Activated gamma-delta T cell treated with Interleukin-2 at 50 U/mL for 16 hours (primary cell): ENCODE data around the gene GPX2.
A peak's percentile ranks its signal among the peaks of the same experiment; 100 is the strongest.

Experiments used
- DNase-seq: peaks from one replicate; pipeline ENCODE4 v3.0.0-alpha.2; 2020

GPX2 gene

GRCh38 chr14:64942531-64943111 is at the start of gene GPX2:
Gene GPX2 (minus strand): TSS chr14:64942745. CDS start chr14:64942726, 19 bp downstream.
- no peak for DNase-seq

GRCh38 chr14:64990939-64991338 is 48.4 kb upstream of the GPX2 start:
- DNase-seq: no peak

GRCh38 chr14:64990296-64990695 is 47.8 kb upstream of the GPX2 start:
- DNase-seq: no peak

GRCh38 chr14:64987438-64987767 is 44.9 kb upstream of the GPX2 start:
- DNase-seq: no peak

- DNase-seq: peak; percentile 90
Measured at GRCh38 chr14:64986648-64987437, 44.3 kb upstream of the GPX2 start, which contains the start of gene FNTB. Gene FNTB (plus strand): TSS chr14:64986895. CDS start chr14:64986954, 59 bp downstream.

GRCh38 chr14:64983439-64984310 is 41.1 kb upstream of the GPX2 start:
- peak; percentile 31 for DNase-seq

GRCh38 chr14:64979336-64980074 is 37.0 kb upstream of the GPX2 start:
- no peak for DNase-seq

- no peak for DNase-seq
Measured at GRCh38 chr14:64974563-64974962, 32.0 kb upstream of the GPX2 start.

- no peak for DNase-seq
Measured at GRCh38 chr14:64973826-64974225, 31.3 kb upstream of the GPX2 start.

- no peak for DNase-seq
Measured at GRCh38 chr14:64973026-64973442, 30.5 kb upstream of the GPX2 start.

- peak; percentile 24 for DNase-seq
Measured at GRCh38 chr14:64971943-64972791, 29.6 kb upstream of the GPX2 start, which contains the start of gene RAB15. Gene RAB15 (minus strand): TSS chr14:64972336. CDS start chr14:64972076, 260 bp downstream.

- no peak for DNase-seq
Measured at GRCh38 chr14:64971491-64971942, 29.0 kb upstream of the GPX2 start.

GRCh38 chr14:64970776-64971477 is 28.4 kb upstream of the GPX2 start:
- DNase-seq: no peak

GRCh38 chr14:64970041-64970440 is 27.5 kb upstream of the GPX2 start:
- DNase-seq: no peak

GRCh38 chr14:64968651-64969050 is 26.1 kb upstream of the GPX2 start:
- DNase-seq: no peak

- no peak for DNase-seq
Measured at GRCh38 chr14:64968167-64968566, 25.6 kb upstream of the GPX2 start.

- no peak for DNase-seq
Measured at GRCh38 chr14:64966976-64967375, 24.4 kb upstream of the GPX2 start.

GRCh38 chr14:64965356-64966000 is 22.9 kb upstream of the GPX2 start:
- DNase-seq: no peak

GRCh38 chr14:64963611-64964010 is 21.1 kb upstream of the GPX2 start:
- DNase-seq: no peak

GRCh38 chr14:64960762-64961276 is 18.3 kb upstream of the GPX2 start:
- no peak for DNase-seq
